ENCODE measurements around the gene ZW10.

DNA sequence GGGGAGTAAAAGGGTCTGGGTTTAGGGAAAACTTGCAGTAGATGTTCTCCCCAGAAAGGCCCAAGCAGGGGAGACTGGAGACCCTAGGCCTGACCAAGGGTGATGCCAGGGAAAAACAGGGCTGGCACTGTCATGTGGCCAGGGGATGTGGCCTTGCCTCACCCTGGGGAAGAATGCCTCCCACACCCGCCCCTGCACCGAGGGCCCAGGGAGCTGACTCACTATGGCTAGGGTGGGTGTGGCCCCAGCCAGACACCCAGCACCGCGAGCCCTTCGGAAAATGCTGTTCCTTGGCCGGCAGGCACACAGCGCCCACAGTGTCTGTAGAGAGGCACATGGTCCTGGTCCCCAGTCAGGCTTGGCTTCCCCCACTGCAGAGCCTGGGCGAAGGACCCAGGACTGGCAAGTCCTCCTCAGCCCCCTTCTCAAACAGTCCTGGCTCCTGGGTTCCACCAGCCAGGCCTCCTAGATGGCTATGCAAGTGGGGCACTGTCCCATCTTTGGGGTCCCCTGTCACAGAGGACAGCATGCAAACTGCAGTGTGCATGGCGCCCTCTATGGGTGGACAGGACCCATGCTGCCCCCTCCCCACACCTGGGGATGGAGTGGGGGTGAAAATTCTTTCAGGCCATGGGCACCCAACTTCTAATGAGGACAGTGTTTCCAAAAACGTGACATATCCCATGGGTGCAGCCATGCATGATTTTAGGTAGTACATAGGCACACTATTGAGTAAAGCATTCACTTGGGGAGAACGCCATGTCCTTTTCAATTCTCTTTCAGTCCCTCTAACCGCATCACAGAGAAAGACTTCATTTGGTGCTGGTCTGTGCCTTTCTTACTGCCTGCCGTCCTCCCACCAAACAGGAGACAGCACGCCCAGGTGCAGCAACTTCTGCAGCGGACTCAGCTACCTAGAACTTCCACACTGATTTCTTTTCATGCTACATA, 82.6 kb downstream of the ZW10 start:
- TF ChIP-seq POLR2AphosphoS5 (IDR thresholded peaks at IDR 0.05) (no peak), EP300 (IDR thresholded peaks at IDR 0.05; ENCODE audit: low read depth) (no peak)
- TF ChIP-seq, protein P1, sequence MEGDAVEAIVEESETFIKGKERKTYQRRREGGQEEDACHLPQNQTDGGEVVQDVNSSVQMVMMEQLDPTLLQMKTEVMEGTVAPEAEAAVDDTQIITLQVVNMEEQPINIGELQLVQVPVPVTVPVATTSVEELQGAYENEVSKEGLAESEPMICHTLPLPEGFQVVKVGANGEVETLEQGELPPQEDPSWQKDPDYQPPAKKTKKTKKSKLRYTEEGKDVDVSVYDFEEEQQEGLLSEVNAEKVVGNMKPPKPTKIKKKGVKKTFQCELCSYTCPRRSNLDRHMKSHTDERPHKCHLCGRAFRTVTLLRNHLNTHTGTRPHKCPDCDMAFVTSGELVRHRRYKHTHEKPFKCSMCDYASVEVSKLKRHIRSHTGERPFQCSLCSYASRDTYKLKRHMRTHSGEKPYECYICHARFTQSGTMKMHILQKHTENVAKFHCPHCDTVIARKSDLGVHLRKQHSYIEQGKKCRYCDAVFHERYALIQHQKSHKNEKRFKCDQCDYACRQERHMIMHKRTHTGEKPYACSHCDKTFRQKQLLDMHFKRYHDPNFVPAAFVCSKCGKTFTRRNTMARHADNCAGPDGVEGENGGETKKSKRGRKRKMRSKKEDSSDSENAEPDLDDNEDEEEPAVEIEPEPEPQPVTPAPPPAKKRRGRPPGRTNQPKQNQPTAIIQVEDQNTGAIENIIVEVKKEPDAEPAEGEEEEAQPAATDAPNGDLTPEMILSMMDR (IDR thresholded peaks at IDR 0.05): peak in 1 of 5 experiments; percentile 22

Data from transverse colon (tissue), 4 donors.